ENCODE results near the gene TMEFF1. TPM values are rescaled to one million over a fixed set of nuclear protein-coding genes. Genes with fewer than 3 reads are reported as not detected.

Gene TMEFF1
- total RNA-seq, 1 donor from 2014 or later: 103 TPM

GRCh38 chr9:100623969-100624368 is 151.0 kb downstream of the TMEFF1 start:
- no peak overlapping the region for H3K4me3 ChIP-seq
- H3F3A ChIP-seq (ENCODE audit: low read depth): no peaks in the 10 kb centered on the region
- no peaks in the 10 kb centered on the region for H3K36me3 ChIP-seq
- no peak for DNase-seq (ENCODE audit: low spot score)
- no peak overlapping the region for H2AFZ ChIP-seq (replicated peaks)
- no peaks in the 10 kb centered on the region for H3K4me1 ChIP-seq
- H3K79me2 ChIP-seq (ENCODE audit: low read depth): no peaks in the 10 kb centered on the region
- H3K36me3 Mint-ChIP-seq: no peaks in the 10 kb centered on the region
- H3K27me3 Mint-ChIP-seq (ENCODE audit: insufficient read depth, low read depth): peaks cover 2% of the 10 kb centered on the region
- no peak overlapping the region for H3K4me3 Mint-ChIP-seq
- no peaks in the 10 kb centered on the region for H3K9me3 ChIP-seq (ENCODE audit: low read depth)
- H3K9me3 Mint-ChIP-seq: peaks cover 3% of the 10 kb centered on the region
- no peaks in the 10 kb centered on the region for H3K4me1 Mint-ChIP-seq
- H3K27me3 ChIP-seq: no peaks in the 10 kb centered on the region
- no peak overlapping the region for H3K27ac ChIP-seq
- H4K20me1 ChIP-seq (ENCODE audit: low read depth): no peaks in the 10 kb centered on the region
- no peak overlapping the region for H3K4me2 ChIP-seq
- H3K9ac ChIP-seq: no peak overlapping the region
- H3K27ac Mint-ChIP-seq: no peak overlapping the region
- TF ChIP-seq, protein P1, sequence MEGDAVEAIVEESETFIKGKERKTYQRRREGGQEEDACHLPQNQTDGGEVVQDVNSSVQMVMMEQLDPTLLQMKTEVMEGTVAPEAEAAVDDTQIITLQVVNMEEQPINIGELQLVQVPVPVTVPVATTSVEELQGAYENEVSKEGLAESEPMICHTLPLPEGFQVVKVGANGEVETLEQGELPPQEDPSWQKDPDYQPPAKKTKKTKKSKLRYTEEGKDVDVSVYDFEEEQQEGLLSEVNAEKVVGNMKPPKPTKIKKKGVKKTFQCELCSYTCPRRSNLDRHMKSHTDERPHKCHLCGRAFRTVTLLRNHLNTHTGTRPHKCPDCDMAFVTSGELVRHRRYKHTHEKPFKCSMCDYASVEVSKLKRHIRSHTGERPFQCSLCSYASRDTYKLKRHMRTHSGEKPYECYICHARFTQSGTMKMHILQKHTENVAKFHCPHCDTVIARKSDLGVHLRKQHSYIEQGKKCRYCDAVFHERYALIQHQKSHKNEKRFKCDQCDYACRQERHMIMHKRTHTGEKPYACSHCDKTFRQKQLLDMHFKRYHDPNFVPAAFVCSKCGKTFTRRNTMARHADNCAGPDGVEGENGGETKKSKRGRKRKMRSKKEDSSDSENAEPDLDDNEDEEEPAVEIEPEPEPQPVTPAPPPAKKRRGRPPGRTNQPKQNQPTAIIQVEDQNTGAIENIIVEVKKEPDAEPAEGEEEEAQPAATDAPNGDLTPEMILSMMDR (IDR thresholded peaks at IDR 0.05): no peak
- TF ChIP-seq EZH2 (IDR thresholded peaks at IDR 0.05) (no peak), EZH2phosphoT487 (IDR thresholded peaks at IDR 0.05) (no peak)

DNA sequence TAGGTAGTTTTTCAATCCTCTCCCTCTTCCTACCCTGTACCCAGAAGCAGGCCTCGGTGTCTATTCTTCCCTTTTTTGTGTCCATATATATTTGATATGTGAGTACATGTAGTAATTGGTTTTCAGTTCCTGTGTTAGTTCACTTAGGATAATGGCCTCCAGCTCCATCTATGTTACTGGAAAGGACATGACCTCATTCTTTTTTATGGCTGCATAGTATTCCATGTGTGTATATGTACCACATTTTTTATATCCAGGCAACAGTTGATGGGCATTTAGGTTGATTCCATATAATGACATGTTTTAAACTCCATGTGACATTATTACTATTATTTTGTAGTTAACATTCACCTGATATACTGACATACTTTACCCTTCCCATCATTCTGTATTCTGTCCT is 154.0 kb downstream of the TMEFF1 start:
- H3K27me3 Mint-ChIP-seq (ENCODE audit: insufficient read depth, low read depth): no peaks in the 10 kb centered on the region
- no peaks in the 10 kb centered on the region for H3K27me3 ChIP-seq
- H3K4me3 ChIP-seq: no peak overlapping the region
- H3K27ac Mint-ChIP-seq: no peak overlapping the region
- no peaks in the 10 kb centered on the region for H3K79me2 ChIP-seq (ENCODE audit: low read depth)
- no peak overlapping the region for H3K9ac ChIP-seq
- H3F3A ChIP-seq (ENCODE audit: low read depth): no peaks in the 10 kb centered on the region
- H3K36me3 Mint-ChIP-seq: no peaks in the 10 kb centered on the region
- peaks cover 3% of the 10 kb centered on the region for H3K9me3 Mint-ChIP-seq
- no peak overlapping the region for H3K4me2 ChIP-seq
- DNase-seq (ENCODE audit: low spot score): no peak
- H3K4me3 Mint-ChIP-seq: no peak overlapping the region
- no peaks in the 10 kb centered on the region for H3K4me1 ChIP-seq
- H3K27ac ChIP-seq: no peak overlapping the region
- H3K9me3 ChIP-seq (ENCODE audit: low read depth): no peaks in the 10 kb centered on the region
- no peaks in the 10 kb centered on the region for H4K20me1 ChIP-seq (ENCODE audit: low read depth)
- no peaks in the 10 kb centered on the region for H3K36me3 ChIP-seq
- no peak for TF ChIP-seq EZH2 (IDR thresholded peaks at IDR 0.05)
- TF ChIP-seq, protein P1 (IDR thresholded peaks at IDR 0.05): no peak
- TF ChIP-seq EZH2phosphoT487 (IDR thresholded peaks at IDR 0.05): no peak
- no peaks in the 10 kb centered on the region for H3K4me1 Mint-ChIP-seq
- no peak overlapping the region for H2AFZ ChIP-seq (replicated peaks)

Other genes with a start within 250 kb of the TMEFF1 start
- gene TEX10, start 120.2 kb upstream of the TMEFF1 start, total RNA-seq (ENCODE audit: low replicate concordance): 64.4 and 71.8 TPM in 2 replicates
- gene MSANTD3, start 46.0 kb upstream of the TMEFF1 start, total RNA-seq (ENCODE audit: low replicate concordance): 50.1 and 67.7 TPM in 2 replicates
- gene CAVIN4, start 104.9 kb downstream of the TMEFF1 start, total RNA-seq (ENCODE audit: low replicate concordance): 6.1 and 8.8 TPM in 2 replicates